Measurements from ENCODE around the gene SH3BGRL. TPM values are rescaled to one million over a fixed set of nuclear protein-coding genes. Genes with fewer than 3 reads are reported as not detected.

Gene SH3BGRL
- total RNA-seq (130 TPM), polyA plus RNA-seq (ENCODE audit: insufficient read depth, low read depth, low replicate concordance) (114 TPM)
- long read RNA-seq, donor 1, transcript SH3BGRL-201 (4 exons, 1,923 nt): major isoform, 67 of 68 reads
- long read RNA-seq, donor 1, partial matches to known transcripts: 0 of 68 reads
- long read RNA-seq, donor 1, other reads (novel, unspliced or antisense): 0 of 68 reads
- long read RNA-seq, donor 2, transcript SH3BGRL-201 (4 exons, 1,923 nt): major isoform, 99 of 100 reads
- long read RNA-seq, donor 2, partial matches to known transcripts: 0 of 100 reads
- long read RNA-seq, donor 2, other reads (novel, unspliced or antisense): 0 of 100 reads
- long read RNA-seq, donor 3, transcript SH3BGRL-201 (4 exons, 1,923 nt): major isoform, 95 of 144 reads
- long read RNA-seq, donor 3, partial matches to known transcripts: 48 of 144 reads
- long read RNA-seq, donor 3, other reads (novel, unspliced or antisense): 0 of 144 reads
- long read RNA-seq, donor 4, transcript SH3BGRL-201 (4 exons, 1,923 nt): major isoform, 56 of 56 reads
- long read RNA-seq, donor 4, partial matches to known transcripts: 0 of 56 reads
- long read RNA-seq, donor 4, other reads (novel, unspliced or antisense): 0 of 56 reads
- long read RNA-seq, donor 5, transcript SH3BGRL-201 (4 exons, 1,923 nt): major isoform, 7 of 7 reads
- long read RNA-seq, donor 5, partial matches to known transcripts: 0 of 7 reads
- long read RNA-seq, donor 5, other reads (novel, unspliced or antisense): 0 of 7 reads
- long read RNA-seq, donor 6, transcript SH3BGRL-201 (4 exons, 1,923 nt): major isoform, 206 of 387 reads
- long read RNA-seq, donor 6, partial matches to known transcripts: 180 of 387 reads
- long read RNA-seq, donor 6, other reads (novel, unspliced or antisense): 0 of 387 reads
- long read RNA-seq, donor 7, transcript SH3BGRL-201 (4 exons, 1,923 nt): major isoform, 74 of 85 reads
- long read RNA-seq, donor 7, partial matches to known transcripts: 4 of 85 reads
- long read RNA-seq, donor 7, other reads (novel, unspliced or antisense): 7 of 85 reads
- long read RNA-seq, donor 8, transcript SH3BGRL-201 (4 exons, 1,923 nt): major isoform, 82 of 87 reads
- long read RNA-seq, donor 8, partial matches to known transcripts: 0 of 87 reads
- long read RNA-seq, donor 8, other reads (novel, unspliced or antisense): 5 of 87 reads
- long read RNA-seq, donor 9, transcript SH3BGRL-201 (4 exons, 1,923 nt): major isoform, 60 of 60 reads
- long read RNA-seq, donor 9, partial matches to known transcripts: 0 of 60 reads
- long read RNA-seq, donor 9, other reads (novel, unspliced or antisense): 0 of 60 reads
- long read RNA-seq, donor 10, transcript SH3BGRL-201 (4 exons, 1,923 nt): major isoform, 64 of 76 reads
- long read RNA-seq, donor 10, partial matches to known transcripts: 12 of 76 reads
- long read RNA-seq, donor 10, other reads (novel, unspliced or antisense): 0 of 76 reads

DNA sequence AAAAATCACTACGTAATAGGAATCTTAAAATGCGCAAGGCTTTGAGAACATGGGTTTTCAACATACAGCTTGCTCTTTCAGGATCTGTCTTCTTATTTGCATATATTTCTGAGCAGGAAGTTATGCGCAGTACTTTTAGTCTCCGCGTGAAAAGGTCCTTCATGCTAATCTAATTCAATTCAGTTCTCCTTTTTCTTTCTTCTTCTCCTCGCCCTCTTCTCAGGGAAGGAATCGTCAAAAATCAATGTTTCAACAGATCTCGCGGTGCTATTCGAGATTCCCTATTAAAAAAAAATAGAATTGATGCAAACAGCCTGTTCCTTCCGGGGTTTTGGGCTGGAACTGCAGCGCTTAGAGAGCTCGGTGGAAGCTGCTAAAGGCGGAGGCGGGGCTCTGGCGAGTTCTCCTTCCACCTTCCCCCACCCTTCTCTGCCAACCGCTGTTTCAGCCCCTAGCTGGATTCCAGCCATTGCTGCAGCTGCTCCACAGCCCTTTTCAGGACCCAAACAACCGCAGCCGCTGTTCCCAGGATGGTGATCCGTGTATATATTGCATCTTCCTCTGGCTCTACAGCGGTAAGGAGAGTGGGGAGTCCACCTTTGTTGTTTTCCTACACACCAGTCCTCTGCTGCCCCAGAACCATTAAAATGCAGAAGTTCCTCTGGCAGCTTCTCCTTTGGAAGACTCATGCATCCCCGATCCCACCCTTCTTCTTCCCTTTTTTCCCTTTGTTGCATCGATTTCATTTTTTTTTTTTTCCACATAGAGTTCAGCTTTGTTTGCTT lies at the start of gene SH3BGRL, which contains the start of gene HMGN5:
Gene SH3BGRL, plus strand, starts transcription at position 432 of the 785 bp plus-strand sequence. Its CDS starts 99 bp downstream, at position 531.
Gene HMGN5, minus strand, starts transcription at position 243 of the 785 bp plus-strand sequence. CDS start 80,364 bp downstream, outside the sequence.
- Histone ChIP-seq H3K9me3 (ENCODE audit: control insufficient read depth in 2 of 3, insufficient read depth in 1 of 3, low read length in 3 of 3) (no peaks in the 10 kb centered on the region), H3K27me3 (ENCODE audit: control insufficient read depth, insufficient read depth, low read length) (no peaks in the 10 kb centered on the region), H3K4me3 (ENCODE audit: low read length in 3 of 3) (peak within 1 kb of the TSS; percentile 81 to 98 (median 82)), H3K36me3 (ENCODE audit: control insufficient read depth in 2 of 3, insufficient read depth in 3 of 3, low read length in 3 of 3) (no peaks in the 10 kb centered on the region), H3K4me1 (ENCODE audit: control insufficient read depth in 2 of 3, insufficient read depth in 2 of 3, low read depth in 1 of 3, low read length in 3 of 3) (no peaks in the 10 kb centered on the region), H3K27ac (ENCODE audit: low read depth in 2 of 2, low read length in 2 of 2) (peak within 1 kb of the TSS; percentile 71 to 75), H3K9ac (ENCODE audit: low read length in 3 of 3) (peak within 1 kb of the TSS; percentile 82 to 96 (median 91))
- DNase-seq: peak; percentile 85 to 95 (median 91)
- no peak for FAIRE-seq
- intact Hi-C loops (cut with DNase I): no loop called here
- TF ChIP-seq, protein P1, sequence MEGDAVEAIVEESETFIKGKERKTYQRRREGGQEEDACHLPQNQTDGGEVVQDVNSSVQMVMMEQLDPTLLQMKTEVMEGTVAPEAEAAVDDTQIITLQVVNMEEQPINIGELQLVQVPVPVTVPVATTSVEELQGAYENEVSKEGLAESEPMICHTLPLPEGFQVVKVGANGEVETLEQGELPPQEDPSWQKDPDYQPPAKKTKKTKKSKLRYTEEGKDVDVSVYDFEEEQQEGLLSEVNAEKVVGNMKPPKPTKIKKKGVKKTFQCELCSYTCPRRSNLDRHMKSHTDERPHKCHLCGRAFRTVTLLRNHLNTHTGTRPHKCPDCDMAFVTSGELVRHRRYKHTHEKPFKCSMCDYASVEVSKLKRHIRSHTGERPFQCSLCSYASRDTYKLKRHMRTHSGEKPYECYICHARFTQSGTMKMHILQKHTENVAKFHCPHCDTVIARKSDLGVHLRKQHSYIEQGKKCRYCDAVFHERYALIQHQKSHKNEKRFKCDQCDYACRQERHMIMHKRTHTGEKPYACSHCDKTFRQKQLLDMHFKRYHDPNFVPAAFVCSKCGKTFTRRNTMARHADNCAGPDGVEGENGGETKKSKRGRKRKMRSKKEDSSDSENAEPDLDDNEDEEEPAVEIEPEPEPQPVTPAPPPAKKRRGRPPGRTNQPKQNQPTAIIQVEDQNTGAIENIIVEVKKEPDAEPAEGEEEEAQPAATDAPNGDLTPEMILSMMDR (IDR thresholded peaks at IDR 0.05; ENCODE audit: borderline replicate concordance, extremely low read depth, insufficient read depth): no peak

DNA sequence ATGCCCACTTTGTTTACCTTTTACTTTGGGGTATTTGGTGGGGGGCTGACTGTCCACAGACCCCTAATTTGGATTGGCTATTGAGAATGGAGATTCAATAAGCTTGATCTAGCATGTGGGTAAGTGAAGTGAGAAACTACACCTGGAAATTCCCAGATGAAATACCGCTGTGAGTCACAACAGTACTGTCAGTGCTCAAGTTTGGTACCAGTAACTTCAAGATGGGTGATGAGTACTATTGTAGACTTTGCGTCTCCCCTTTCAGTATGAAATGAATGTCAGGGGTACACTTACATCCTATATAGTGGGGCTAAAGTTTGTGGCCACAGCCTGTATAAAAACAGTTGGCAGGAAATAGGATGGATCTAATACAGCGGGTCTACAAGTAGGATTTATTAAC lies 33.5 kb upstream of the SH3BGRL start:
- Histone ChIP-seq H3K9me3 (ENCODE audit: control insufficient read depth in 2 of 3, insufficient read depth in 1 of 3, low read length in 3 of 3) (no peaks in the 10 kb centered on the region), H3K27me3 (ENCODE audit: control insufficient read depth, insufficient read depth, low read length) (no peaks in the 10 kb centered on the region), H3K4me1 (ENCODE audit: control insufficient read depth in 2 of 3, insufficient read depth in 2 of 3, low read depth in 1 of 3, low read length in 3 of 3) (no peaks in the 10 kb centered on the region), H3K36me3 (ENCODE audit: control insufficient read depth in 2 of 3, insufficient read depth in 3 of 3, low read length in 3 of 3) (no peaks in the 10 kb centered on the region), H3K27ac (ENCODE audit: low read depth in 2 of 2, low read length in 2 of 2) (no peak overlapping the region), H3K4me3 (ENCODE audit: low read length in 3 of 3) (no peak overlapping the region), H3K9ac (ENCODE audit: low read length in 3 of 3) (no peak overlapping the region)
- no peak for DNase-seq
- no peak for FAIRE-seq
- intact Hi-C loops (cut with DNase I): no loop called here
- TF ChIP-seq, protein P1 (IDR thresholded peaks at IDR 0.05; ENCODE audit: borderline replicate concordance, extremely low read depth, insufficient read depth): no peak

DNA sequence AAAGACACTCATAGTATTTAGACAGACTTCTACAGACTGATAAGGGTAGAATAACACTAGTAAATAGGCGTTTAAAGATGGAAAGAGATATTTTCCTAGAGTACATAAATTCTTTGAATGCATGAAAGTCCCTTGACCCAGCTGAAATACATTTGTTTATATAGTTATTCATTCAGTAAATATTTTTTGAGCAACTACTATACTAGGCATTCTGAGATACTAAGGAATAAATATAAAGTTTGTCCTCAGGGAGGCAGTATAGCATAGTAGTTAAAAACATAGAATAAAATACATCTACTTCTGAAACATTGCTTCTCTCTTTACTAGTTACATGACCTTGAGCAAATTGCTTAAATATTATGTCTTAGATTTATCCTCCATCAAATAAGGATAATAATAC lies 27.6 kb upstream of the SH3BGRL start:
- Histone ChIP-seq H3K4me3 (ENCODE audit: low read length in 3 of 3) (no peak overlapping the region), H3K27me3 (ENCODE audit: control insufficient read depth, insufficient read depth, low read length) (no peaks in the 10 kb centered on the region), H3K9ac (ENCODE audit: low read length in 3 of 3) (no peak overlapping the region), H3K36me3 (ENCODE audit: control insufficient read depth in 2 of 3, insufficient read depth in 3 of 3, low read length in 3 of 3) (no peaks in the 10 kb centered on the region), H3K27ac (ENCODE audit: low read depth in 2 of 2, low read length in 2 of 2) (no peak overlapping the region), H3K9me3 (ENCODE audit: control insufficient read depth in 2 of 3, insufficient read depth in 1 of 3, low read length in 3 of 3) (no peaks in the 10 kb centered on the region), H3K4me1 (ENCODE audit: control insufficient read depth in 2 of 3, insufficient read depth in 2 of 3, low read depth in 1 of 3, low read length in 3 of 3) (no peaks in the 10 kb centered on the region)
- TF ChIP-seq, protein P1 (IDR thresholded peaks at IDR 0.05; ENCODE audit: borderline replicate concordance, extremely low read depth, insufficient read depth): no peak
- peak; percentile 98 for FAIRE-seq
- intact Hi-C loops (cut with DNase I): no loop called here
- peak in 2 of 5 donors; percentile 17 to 34 for DNase-seq
